Heart left ventricle (tissue), 13 donors: ENCODE data around the gene CCDC3.

Source experiments
- POLR2A ChIP-seq, 2 donors: fragments of 450-650 bp; IDR thresholded peaks; one replicate each; pipeline ENCODE4 v1.6.1; 2017; ENCODE audit warnings: antibody characterized with exemption in 2 of 2, mild to moderate bottlenecking in 2 of 2, moderate library complexity in 2 of 2
- TF ChIP-seq, protein P1 (sequence below), 12 donors: fragments of 200-600 bp; sonication (generic) in 4 of 12; IDR thresholded peaks; one replicate each; pipeline versions ENCODE4 v1.5.0 to v1.8.0; 2018 to 2022; ENCODE audit warnings: antibody characterized with exemption in 12 of 12, mild to moderate bottlenecking in 5 of 12
- donor health status: ischemic (EF 13 %, LVEDD 7.1; RV severe dilation, severe dysfunction).
- donor health status: DM: no; HTN: yes; CAD: no.
- donor health status: DM: no; HTN: no; CAD: no.
- donor health status: ischemic (EF 25% LVEDD 6.9; RV normal size, moderate dysfunction).
- donor health status: ischemic (EF 25% LVEDD 5.7; RV mildly dilated, moderate dysfunction).
- donor health status: ischemic (EF 35%, LVEDD 5.7; RV mildly dilated, moderate dysfunction).
- donor health status: nonischemic (EF 11% LVEDD 7.7; RV severe dilation, severe dysfunction).
- donor health status: DM: yes; HTN: yes; CAD: no.
- donor health status: PGD.
- donor health status: ischemic (EF 29% LVEDD 5.4; RV normal size, mild dysfunction).
- donor health status: nonischemic (EF 23%, LVEDD 6.1; RV moderate dilation, normal function).

DNA sequence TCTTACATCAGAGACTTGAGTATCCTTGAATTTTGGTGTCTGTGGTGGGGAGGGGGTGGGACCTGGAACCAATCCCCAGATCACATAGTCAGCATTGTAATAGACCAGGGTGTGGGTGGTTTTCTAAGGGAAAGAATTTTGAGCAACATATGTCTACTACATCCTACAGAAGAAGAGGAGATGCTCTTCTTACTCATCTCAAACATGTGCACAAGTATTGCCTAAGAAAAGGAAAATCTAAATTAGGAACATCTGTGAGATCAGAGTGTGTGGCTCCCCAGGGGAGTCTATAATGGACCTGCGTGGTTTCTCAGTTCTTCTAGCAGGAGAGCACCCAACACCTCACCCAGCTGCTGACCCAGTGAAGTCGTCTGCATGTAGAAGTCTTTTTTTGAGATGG lies 148.8 kb downstream of the CCDC3 start:
- TF ChIP-seq, protein P1, sequence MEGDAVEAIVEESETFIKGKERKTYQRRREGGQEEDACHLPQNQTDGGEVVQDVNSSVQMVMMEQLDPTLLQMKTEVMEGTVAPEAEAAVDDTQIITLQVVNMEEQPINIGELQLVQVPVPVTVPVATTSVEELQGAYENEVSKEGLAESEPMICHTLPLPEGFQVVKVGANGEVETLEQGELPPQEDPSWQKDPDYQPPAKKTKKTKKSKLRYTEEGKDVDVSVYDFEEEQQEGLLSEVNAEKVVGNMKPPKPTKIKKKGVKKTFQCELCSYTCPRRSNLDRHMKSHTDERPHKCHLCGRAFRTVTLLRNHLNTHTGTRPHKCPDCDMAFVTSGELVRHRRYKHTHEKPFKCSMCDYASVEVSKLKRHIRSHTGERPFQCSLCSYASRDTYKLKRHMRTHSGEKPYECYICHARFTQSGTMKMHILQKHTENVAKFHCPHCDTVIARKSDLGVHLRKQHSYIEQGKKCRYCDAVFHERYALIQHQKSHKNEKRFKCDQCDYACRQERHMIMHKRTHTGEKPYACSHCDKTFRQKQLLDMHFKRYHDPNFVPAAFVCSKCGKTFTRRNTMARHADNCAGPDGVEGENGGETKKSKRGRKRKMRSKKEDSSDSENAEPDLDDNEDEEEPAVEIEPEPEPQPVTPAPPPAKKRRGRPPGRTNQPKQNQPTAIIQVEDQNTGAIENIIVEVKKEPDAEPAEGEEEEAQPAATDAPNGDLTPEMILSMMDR (IDR thresholded peaks at IDR 0.05): no peak
- no peak for TF ChIP-seq POLR2A (IDR thresholded peaks at IDR 0.05)
